Measurements from ENCODE around the gene TRIM14. TPM values are rescaled to one million over a fixed set of nuclear protein-coding genes. Genes with fewer than 3 reads are reported as not detected.

Gene TRIM14
- total and polyA plus RNA-seq, 2 of the 4 experiments (the other 2 are of a cell fraction): 3.0 to 8.5 TPM

DNA sequence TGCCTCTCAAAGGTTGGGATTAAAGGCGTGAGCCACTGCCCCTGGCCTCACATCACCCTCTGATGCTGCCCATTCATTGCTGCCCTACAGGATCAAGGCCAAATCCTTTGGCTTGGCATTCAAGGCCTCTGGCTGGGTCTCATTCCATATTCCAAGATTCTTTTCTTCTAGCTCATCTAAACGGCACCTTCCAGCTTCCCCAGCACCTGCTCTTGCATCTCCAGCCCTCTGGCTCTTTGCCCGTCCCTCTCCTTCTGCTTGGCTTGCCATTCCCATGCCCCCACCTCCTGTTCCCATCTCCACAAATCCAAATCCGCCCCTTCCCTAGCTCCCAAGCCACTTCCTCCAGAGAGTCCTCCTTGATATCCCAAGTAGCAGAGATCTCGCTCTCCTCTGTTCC, 40.3 kb upstream of the TRIM14 start:
- in situ Hi-C loops (cut with MboI; ENCODE audit: low sequenced_read_pairs): no loop called here
- ATAC-seq (ENCODE audit: low read depth): no peak
- Histone ChIP-seq H4K20me1 (ENCODE audit: insufficient read depth, low read length) (no peaks in the 10 kb centered on the region), H2AK9ac (replicated peaks; ENCODE audit: low read depth, low read length, poor library complexity) (no peak overlapping the region), H3K4me3 (ENCODE audit: insufficient read depth, low read depth, low read length) (no peak overlapping the region), H3K27ac (ENCODE audit: insufficient read depth, low read length) (no peak overlapping the region), H2BK15ac (ENCODE audit: low read depth, low read length) (no peak overlapping the region), H2AFZ (replicated peaks; ENCODE audit: low read length, poor library complexity) (no peak overlapping the region), H3K9me3 (ENCODE audit: control insufficient read depth, insufficient read depth, low read length) (no peaks in the 10 kb centered on the region), H2BK120ac (ENCODE audit: low read depth, low read length) (no peak overlapping the region), H3K14ac (replicated peaks; ENCODE audit: low read depth, low read length) (no peak overlapping the region), H2BK5ac (ENCODE audit: low read depth, low read length, poor library complexity, severe bottlenecking) (no peak overlapping the region), H3K36me3 (ENCODE audit: control insufficient read depth, insufficient read depth, low read length) (no peaks in the 10 kb centered on the region), H2AK5ac (ENCODE audit: low read depth, low read length) (no peak overlapping the region), H3K56ac (ENCODE audit: extremely low read depth, insufficient read depth, low read length) (no peak overlapping the region), H3K79me1 (ENCODE audit: low read depth in 1 of 2, low read length in 2 of 2) (no peaks in the 10 kb centered on the region), H3K18ac (ENCODE audit: low read depth, low read length) (no peak overlapping the region), H3K9me1 (ENCODE audit: insufficient read depth, low read length) (no peaks in the 10 kb centered on the region), H4K5ac (ENCODE audit: low read depth, low read length) (no peak overlapping the region), H3K9ac (ENCODE audit: low read depth, low read length) (no peak overlapping the region), H3K4me1 (ENCODE audit: control insufficient read depth, insufficient read depth, low read length) (no peaks in the 10 kb centered on the region), H2BK20ac (ENCODE audit: low read depth, low read length) (no peak overlapping the region), H3K27me3 (ENCODE audit: control insufficient read depth, insufficient read depth, low read length) (peaks cover 8% of the 10 kb centered on the region; the same call in 1 of the 2 replicates), H4K91ac (ENCODE audit: insufficient read depth, low read depth, low read length) (no peak overlapping the region), H3K23ac (ENCODE audit: low read depth, low read length) (no peak overlapping the region), H3K4ac (ENCODE audit: low read depth, low read length) (no peak overlapping the region), H4K8ac (ENCODE audit: low read depth in 2 of 2, low read length in 2 of 2) (no peak overlapping the region), H3K4me2 (ENCODE audit: low read depth, low read length) (no peak overlapping the region)
- WGBS, 2 experiments (ENCODE audit: extremely low coverage in 2 of 2, insufficient read length in 1 of 2): 84% methylated on average over 4 of the region's 5 CpGs; no CpG with 5 or more reads in 1 of the 2 experiments
- dilution Hi-C loops (cut with HindIII; ENCODE audit: low sequenced_read_pairs, unreplicated experiment): no loop called here
- no peak for DNase-seq
- TF ChIP-seq FOS (IDR thresholded peaks at IDR 0.05; ENCODE audit: low read depth, low read length) (no peak), SMC3 (IDR thresholded peaks at IDR 0.05; ENCODE audit: low read depth, low read length) (no peak), RCOR1 (IDR thresholded peaks at IDR 0.05; ENCODE audit: insufficient replicate concordance, low read length) (no peak), MXI1 (IDR thresholded peaks at IDR 0.05; ENCODE audit: borderline replicate concordance, low read depth, low read length) (no peak), CEBPB (IDR thresholded peaks at IDR 0.05; ENCODE audit: low read depth, low read length) (no peak), RAD21 (IDR thresholded peaks at IDR 0.05; ENCODE audit: low read length) (no peak), NFE2L2 (IDR thresholded peaks at IDR 0.05; ENCODE audit: low read depth, low read length) (no peak), MAFK (IDR thresholded peaks at IDR 0.05; ENCODE audit: low read depth, low read length) (no peak), CTCF (conservative IDR thresholded peaks at IDR 0.05; ENCODE audit: low read depth, low read length) (no peak), MAZ (IDR thresholded peaks at IDR 0.05; ENCODE audit: borderline replicate concordance, low read depth, low read length) (no peak)
- TF ChIP-seq, protein P1, sequence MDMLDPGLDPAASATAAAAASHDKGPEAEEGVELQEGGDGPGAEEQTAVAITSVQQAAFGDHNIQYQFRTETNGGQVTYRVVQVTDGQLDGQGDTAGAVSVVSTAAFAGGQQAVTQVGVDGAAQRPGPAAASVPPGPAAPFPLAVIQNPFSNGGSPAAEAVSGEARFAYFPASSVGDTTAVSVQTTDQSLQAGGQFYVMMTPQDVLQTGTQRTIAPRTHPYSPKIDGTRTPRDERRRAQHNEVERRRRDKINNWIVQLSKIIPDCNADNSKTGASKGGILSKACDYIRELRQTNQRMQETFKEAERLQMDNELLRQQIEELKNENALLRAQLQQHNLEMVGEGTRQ (IDR thresholded peaks at IDR 0.05; ENCODE audit: low read depth, low read length): no peak
- TF ChIP-seq, protein P2, sequence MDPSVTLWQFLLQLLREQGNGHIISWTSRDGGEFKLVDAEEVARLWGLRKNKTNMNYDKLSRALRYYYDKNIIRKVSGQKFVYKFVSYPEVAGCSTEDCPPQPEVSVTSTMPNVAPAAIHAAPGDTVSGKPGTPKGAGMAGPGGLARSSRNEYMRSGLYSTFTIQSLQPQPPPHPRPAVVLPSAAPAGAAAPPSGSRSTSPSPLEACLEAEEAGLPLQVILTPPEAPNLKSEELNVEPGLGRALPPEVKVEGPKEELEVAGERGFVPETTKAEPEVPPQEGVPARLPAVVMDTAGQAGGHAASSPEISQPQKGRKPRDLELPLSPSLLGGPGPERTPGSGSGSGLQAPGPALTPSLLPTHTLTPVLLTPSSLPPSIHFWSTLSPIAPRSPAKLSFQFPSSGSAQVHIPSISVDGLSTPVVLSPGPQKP (IDR thresholded peaks at IDR 0.05; ENCODE audit: borderline replicate concordance, low read depth, low read length): no peak
- ChIA-PET CTCF (no interaction called here), POLR2A (ENCODE audit: unreplicated experiment) (no interaction called here)
- BruUV-seq (replicated peaks): no TSS peak
- intact Hi-C loops (cut with micrococcal nuclease): no loop called here

Measured in IMR-90 (cell line).